NCI-H748 (cell line): ENCODE measurements around the gene PHACTR2.
A peak's percentile ranks its signal among the peaks of the same experiment; 100 is the strongest.

Experiments
- DNase-seq: peaks from one replicate; lab custom pipeline; 2025; ENCODE audit not compliant: unreplicated experiment; lab: John Stamatoyannopoulos, UW

Gene PHACTR2

DNA sequence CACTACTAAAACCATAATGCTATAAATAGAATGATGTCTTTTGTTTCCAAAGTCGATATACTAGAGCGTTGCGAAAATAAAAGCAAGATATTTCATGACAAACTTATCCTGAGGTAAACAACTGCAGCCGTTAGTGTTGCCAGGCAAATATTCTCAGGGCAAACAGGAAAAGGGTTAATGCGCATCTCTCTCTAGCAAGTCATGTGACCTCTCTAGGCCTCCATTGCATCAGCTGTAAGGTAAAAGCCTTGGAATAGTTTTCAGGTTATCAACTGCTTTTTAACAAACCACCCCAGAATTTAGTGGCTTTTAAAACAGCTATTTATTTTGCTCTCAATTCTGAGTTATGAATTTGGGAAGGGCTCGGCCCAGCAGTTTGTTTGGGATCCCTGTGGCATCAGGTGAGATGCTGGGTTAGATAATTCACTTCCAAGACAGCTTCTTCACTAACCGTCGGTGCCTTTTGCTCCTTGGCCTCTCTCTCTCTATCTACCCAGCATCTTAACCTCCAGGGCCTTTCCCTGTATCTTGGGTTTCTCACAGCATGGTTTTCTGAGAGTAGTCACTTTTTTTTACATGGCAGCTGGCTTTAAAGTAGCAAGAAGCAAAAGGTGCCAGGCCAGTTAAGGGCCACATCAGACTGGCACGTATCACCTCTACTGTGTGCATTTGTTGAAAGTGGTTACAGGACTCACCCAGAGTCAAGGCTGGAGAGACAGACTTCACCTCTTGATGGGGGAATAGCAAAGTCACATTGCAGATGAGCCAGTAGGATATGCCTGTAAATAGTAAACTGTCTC, 126.2 kb downstream of the PHACTR2 start:
- DNase-seq, result no peak

DNA sequence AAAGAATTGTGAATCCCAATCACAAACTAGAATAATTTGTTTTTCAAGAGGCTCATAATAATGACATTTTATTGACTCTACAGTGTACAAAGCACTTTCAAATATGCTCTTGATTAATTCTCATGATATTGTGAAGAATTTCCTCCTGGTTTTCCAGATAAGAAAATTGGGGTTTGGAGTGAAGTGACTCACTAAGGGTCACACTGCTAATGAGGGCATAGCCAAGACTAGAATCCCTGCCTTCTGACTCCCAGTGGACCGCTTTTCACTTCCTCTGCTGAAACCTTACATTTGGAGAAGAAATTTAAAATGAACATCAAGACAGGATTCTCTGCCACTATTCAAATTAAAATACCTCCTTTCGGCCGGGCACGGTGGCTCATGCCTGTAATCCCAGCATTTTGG, 127.1 kb downstream of the PHACTR2 start:
- no peak for DNase-seq

DNA sequence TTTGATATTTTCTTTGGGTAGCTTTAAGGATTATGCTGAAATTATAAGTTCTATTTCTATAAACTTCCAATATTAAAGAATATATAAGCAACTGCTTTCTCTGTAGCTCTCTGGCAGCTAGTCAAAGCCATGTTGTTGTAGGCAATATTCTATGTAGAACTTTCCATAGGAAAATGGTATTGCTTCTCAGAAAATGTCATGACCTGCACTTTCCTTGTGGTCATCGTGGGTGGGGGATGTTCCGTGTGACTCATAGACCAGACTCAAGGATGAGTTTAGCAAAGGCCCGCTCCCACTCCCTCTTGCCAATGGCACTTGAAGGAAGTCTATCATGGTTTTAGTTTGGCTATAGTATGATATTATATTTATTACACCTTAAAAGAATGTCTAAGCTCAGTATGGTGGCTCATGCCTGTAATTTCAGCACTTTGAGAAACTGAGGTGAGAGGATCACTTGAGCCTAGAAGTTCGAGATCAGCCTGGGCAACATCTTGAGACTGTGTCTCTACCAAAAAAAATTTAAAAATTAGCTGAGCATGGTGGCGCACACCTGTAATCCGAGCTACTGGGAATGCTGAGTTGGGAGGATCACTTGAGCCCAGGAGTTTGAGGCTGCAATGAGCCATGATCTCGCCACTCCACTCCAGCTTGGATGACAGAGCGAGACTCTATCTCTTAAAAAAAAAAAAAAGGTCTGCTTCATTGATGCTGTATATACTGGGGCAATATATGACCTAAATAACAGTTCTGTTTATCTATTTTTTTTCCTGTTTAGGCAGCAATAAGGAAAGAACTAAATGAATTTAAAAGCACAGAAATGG, 128.7 kb downstream of the PHACTR2 start:
- no peak for DNase-seq

DNA sequence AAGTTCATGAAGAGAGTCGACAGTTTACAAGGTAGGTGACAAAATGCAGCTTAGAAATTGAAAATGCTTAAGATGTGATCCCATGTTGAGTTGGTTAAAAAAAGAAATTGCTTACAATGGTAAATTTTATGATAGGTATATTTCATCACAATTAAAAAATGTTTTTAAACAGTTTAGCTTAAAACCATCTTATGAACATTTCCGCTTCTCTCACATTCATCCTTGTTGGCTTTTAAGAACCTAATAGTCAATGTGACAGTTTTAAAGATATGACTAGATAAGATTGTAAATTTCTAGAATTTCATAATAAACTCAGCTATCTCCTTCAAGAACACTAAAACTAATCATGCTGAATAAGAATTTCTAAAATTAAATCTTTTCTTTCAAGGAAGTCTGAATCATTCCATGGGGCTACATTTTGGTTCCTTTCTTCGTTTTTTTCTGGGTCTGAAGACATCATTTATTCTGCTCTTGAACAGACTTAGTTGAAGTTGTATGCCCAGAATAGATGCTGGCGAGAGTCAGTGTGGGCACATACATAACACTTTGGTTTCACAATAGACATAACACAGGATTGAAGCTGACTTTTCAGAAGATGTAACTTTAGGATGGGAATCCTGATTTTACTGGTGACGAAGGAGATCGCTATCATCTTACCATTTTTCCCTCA, 129.5 kb downstream of the PHACTR2 start:
- DNase-seq, result no peak

DNA sequence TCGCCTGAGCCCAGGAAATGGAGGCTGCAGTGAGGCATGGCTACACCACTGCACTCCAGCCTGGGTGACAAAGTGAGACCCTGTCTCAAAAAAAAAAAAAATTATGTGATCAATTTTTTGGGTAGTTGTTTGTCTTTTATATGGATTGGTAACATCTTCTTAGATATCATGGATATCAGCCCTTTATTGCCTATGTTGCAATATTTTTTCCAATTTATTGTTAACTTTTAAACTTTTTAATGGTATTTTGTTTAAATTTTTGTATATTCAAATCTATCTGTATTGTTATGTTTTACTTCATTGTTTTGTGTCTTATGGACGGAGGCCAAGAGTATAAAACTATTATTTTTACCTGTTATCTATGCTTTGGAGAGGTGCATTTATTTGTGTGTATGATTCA, 133.0 kb downstream of the PHACTR2 start:
- DNase-seq, result no peak

DNA sequence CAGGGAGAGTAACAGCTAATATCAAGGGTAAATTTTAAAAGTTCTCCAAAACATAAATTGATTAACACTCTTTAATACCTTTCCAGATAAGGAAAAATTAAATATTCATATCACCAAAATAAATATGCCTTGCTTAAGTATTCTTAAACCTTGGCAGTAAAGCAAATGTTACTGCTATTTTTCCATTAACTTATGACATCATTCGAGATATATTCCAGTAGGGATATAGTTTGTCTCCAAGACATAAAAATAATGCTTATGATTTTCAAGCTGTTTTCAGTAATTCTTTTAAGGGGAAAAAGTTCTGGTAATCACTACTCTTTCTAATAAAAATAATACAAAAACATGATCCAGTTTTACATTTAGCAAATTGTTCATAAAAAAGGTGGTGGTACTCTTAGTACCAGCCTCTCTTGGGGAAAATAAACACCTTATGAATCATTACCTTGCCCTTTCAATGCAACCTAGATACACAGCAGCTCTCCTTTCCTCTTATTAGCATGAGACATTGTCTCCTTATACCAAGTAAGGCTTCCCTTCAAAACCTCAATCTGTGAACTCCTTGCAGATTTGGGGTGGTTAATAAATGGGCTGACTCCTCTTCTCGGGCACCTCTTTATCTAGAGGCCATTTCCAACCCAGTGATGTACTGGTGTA, 133.9 kb downstream of the PHACTR2 start:
- no peak for DNase-seq

DNA sequence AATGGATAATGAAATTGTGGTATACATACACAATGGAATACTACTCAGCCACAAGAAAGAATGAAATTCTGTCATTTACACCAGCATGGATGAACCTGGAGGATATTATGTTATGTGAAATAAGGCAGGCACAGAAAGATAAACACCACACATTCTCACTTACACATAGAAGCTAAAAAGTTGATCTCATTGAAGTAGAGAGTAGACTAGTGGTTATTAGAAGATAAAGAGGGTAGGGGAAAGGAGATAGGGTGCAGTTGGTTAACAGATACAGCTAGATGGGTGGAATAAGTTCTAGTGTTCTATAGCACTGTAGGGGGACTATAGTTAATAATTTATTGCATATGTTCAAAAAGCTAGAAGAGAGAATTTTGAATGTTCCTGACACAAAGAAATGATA, 139.9 kb downstream of the PHACTR2 start:
- no peak for DNase-seq

DNA sequence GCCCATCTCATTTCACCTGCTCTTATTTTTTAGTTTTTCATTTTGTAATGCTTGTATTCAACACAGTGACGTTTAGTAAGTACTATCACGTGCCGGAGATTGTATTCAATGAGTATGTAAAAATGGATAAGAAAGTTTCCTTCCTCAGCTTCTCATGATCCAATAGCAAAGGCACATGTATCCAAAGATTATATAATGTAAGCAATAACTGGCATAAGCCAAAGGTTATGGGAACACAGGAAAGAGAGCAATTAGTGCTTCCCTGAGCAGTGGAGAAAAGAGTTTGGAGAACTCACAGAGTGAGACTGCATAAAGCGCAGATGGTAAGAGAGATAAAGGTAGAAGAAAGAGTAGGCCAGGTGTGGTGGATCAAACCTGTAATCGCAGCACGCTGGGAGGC, 143.6 kb downstream of the PHACTR2 start:
- DNase-seq, result no peak

DNA sequence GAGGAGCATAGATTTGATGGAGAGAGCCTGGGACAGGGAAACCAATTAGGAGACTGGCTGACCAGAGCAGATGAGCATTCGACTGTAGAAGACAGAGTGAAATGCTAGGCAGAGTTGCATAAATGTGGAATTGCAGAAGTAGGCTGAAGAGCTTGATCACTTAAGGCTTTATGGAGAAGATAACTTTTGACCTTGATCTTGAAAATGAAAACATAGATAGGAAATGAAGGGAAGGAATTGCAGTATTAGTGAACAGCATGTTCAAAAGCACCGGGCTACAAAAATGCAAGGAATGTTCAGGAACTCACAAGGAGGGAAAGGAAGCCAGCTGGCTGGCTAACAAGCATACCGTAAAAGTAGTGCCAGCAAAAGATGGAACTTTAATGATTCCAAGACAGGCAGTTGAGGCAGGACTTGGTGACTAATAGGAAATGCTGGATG, 144.8 kb downstream of the PHACTR2 start:
- DNase-seq, result no peak

DNA sequence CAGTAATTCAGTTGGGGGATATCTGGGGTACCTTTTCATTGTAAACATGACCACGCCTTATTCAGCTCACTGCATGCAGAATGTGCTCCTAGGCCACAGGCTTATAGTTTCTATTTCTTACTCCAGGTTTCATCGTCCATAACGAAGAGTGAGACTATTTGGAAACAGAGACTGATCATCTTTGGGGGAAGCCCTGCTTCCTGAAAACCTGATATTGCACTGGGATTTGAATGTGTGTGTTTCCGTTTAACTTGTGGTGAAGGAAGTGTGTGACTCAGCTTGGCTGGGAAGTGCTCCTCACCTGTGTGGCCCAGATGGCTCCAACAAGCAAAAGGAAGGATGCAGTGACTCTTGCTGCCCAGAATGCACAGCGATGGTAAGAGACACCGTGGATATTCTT, 145.8 kb downstream of the PHACTR2 start:
- no peak for DNase-seq

DNA sequence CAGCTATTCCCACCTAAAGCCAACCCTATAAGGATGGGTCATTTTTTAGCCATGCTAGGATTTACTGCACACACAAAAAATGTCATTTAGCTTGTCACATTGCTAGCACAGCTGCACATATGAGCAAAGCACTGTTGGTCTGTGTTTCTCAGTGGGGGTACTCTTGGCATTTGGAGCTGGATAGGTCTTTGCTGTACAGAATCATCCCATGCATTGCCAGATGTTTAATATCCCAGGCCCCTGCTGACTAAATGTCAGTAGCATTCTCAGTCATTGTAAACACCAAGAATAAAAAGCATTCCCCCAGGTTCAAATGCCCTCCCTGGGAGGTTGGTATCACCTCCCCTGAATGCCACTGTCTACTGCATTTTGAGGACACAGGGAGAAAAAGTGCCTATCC, 150.8 kb downstream of the PHACTR2 start:
- no peak for DNase-seq

DNA sequence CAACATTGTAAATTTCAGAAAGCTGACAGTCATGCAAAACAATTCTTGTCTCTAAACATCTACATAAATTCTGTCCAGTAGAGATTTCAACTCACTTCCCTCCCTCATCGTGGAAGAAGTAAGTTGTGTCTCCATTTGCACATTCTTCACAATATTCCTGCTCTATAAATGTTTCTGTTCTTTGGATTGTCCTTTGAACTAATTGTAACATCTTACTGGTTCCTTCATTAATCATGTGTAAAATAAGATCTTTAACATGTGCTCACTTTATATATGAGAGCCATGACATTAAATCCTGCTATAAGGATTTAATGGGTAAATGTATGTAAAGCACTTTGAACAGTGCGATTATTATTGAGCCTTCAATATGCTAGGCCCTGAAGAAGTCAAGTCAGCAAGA, 158.4 kb downstream of the PHACTR2 start:
- no peak for DNase-seq

DNA sequence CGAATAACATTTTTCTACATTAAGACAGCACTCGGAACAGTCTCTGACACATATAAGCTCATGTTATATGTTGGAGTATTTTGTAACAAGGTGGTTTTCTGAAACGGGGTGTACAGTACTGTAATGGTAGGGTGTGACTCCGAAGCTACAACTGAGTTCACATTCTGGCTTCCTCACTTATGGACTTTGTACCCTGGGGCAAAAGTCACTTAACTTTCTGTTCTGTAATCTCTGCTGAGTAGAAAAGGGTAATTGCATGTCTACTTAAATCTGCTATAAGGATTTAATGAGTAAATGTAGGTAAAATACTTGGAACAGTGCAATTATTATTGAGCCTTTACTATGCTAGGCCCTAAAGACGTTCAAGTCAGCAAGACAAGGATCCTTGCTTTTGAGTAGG, 160.6 kb downstream of the PHACTR2 start:
- no peak for DNase-seq

DNA sequence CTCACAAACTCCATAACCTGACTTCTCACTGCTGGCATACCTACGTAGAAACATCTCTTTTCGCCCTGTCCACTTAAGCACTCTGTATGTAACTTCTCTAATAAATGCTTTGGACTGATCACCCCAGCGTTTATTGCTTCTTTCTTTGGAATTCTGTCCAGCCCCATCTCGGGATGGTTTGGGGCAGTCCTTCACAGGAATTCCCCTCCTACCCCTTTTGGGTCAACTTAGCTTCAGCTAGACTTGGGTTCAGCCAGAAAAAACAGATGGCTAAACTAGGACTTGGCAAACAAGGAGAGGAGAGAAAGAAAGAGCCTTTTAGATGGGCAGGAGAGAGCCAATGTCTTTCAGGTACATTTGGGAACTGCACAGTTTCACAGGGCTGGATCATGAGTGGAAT, 161.4 kb downstream of the PHACTR2 start:
- DNase-seq, result no peak

DNA sequence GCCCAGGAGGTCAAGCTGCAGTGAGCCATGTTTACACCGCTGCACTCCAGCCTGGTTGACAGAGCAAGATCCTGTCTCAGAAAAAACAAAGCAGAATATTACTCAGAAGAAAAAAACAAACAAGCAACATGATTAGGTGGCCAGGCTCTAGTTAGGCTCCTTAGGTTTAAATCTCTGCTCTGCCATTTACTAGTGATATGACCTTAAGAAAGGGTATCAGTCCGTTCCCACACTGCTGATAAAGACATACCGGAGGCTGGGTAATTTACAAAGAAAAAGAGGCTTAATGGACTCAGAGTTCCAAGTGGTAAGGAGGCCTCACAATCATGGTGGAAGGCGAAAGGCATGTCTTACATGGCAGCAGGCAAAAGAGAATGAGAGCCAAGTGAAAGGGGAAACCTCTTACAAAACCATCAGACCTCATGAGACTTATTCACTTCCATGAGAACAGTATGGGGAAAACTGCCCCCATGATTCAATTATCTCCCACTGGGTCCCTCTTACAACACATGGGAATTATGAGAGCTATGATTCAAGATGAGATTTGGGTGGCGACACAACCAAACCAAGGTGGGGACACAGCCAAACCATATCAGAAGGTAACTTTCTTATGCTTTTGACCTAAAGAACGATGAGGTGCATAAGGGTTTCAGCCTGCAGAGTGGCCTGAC, 163.0 kb downstream of the PHACTR2 start:
- no peak for DNase-seq

DNA sequence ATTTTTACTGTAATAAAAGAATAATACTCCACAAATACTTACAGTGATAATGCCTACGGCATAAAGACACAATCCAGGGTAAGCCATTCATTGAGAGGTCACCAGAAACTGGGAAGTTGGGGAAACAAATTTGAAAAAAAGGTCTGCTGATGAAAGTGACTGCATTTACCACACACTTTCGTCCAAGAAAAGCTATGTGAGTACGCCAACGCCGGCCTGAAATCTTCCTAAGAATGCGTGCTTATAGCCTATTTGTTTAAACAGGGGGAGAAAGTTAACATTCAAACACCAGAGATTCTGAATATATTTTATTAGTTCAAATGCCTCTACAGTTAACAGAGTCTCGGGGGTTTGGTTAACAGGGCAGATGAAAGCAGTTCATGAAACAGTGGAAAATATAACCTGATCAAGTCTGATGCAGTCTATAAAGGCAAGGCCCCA, 164.7 kb downstream of the PHACTR2 start:
- no peak for DNase-seq

DNA sequence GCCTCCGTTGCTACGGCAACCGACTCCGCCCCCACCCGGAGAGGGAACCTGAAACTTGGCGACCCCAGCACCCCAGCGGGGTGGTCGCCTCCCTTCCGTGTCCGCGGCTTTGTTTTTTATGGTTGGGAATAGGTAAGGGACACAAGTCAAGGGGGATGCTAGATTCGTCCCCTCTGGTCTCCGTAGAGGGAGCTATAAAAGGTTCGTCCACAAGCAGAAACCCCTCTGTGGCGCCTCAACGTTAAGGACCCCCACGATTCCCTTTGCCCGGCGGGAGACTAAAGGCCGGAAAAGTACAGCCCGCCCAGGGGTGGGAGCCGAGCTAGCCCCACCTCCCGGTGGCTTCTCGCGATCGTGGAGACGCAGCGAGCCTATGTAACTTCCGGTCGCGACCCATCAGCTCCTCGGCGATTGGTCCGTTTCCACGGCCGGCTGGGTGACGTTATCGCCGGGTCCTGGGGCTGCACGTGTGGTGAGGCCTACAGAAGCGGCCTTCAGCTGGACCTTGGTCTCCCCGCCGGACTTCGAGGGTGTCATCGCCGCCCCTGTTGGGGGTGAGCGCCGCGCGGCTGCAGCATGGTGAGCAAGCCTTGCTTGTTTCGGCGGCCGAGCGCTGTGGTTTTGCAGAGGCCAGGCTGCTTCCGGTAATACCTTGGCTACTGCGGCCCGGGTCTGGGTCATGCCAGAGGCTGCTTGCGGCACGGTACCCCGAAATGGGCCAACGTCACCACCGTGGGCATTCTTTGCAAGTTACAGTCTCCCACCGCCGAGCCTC, 165.3 kb downstream of the PHACTR2 start, which contains the start of gene LTV1:
LTV1 (plus strand) TSS at position 437 of the 775 bp plus-strand sequence; CDS start at position 577, 140 bp downstream.
- peak; percentile 97 for DNase-seq

DNA sequence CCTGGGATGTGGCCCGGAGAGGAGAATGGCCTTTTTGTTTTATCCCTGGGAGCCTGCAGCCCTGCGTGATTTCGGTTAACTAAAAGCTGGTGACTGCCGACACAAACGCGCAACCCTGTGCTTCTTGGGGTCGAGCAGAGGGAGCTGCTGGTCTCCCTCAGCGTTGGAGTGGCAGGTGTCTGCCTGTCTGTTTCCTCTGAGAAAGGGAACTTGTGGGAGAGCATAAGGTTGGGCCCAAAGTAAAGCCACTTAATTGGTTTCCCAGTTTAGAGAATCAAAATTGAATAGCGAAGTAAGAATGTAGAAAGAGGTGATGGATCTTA, 165.9 kb downstream of the PHACTR2 start:
- peak; percentile 56 for DNase-seq

DNA sequence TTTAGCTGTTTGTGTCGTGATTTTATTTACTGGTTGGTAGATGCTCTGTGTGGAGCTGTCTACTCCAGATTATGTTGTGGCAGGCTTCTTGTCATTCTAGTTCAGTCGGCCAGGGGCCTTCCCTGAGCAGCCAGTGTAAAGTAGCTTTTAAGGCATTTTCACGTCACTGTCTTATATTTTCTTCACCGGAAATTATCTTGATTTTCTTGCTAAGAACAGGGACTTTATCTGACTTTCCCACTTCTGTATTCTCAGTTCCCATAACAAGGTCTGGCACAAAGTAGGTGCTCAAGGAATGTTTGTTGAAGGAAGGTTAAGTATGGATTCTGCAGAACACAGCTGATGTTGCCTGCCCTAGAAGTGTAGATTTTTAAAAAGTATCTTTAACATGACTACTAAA, 166.2 kb downstream of the PHACTR2 start:
- DNase-seq, result no peak

DNA sequence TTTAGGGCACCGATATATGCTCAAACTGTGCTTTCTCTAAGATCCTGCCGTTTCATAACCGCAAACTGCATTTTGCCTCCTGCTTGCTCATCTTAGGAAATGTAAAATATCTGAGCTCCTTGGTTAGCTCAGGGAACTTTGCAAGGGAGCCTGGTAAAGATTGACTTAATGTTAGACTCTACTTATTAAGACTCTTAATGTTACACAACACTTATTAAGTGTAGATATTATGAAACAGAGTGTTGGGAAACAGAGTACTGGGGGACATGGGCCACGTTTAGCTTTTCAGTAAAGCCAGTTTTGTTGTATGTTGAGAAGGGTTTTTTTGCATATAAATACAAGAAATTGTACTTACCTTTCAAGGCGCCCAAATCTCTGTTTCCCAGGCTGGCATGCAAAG, 167.3 kb downstream of the PHACTR2 start:
- DNase-seq, result no peak
